ENCODE results near the gene MRPS21. TPM values are rescaled to one million over a fixed set of nuclear protein-coding genes. Genes with fewer than 3 reads are reported as not detected.

MRPS21 gene
- total RNA-seq, 2 experiments from 2014 or later: 80.3 to 83.8 TPM

- Mint-ChIP-seq H3K4me1 (ENCODE audit: low read depth) (peaks cover 23% of the 10 kb centered on the region), H3K4me3 (peak overlapping the region; percentile 89), H3K27ac (peak overlapping the region; percentile 96), H3K9me3 (no peaks in the 10 kb centered on the region), H3K27me3 (ENCODE audit: low read depth) (no peaks in the 10 kb centered on the region), H3K36me3 (ENCODE audit: low read depth) (peaks cover 20% of the 10 kb centered on the region)
- CTCF ChIA-PET: interaction anchor here (2.9 kb wide), 1 partner anchor 12 kb away, joined by 12 read pairs; no protein-coding TSS in a partner anchor
- intact Hi-C loops (cut with micrococcal nuclease): loop anchor here (2.0 kb wide), 1 partner anchor 25 kb away; the partner anchor contains the start of gene MRPS21
- DNase-seq: no peak
Measured at GRCh38 chr1:150267896-150268295, 25.8 kb upstream of the MRPS21 start.

- Mint-ChIP-seq H3K4me1 (ENCODE audit: low read depth) (peaks cover 23% of the 10 kb centered on the region), H3K4me3 (peak overlapping the region; percentile 89), H3K9me3 (no peaks in the 10 kb centered on the region), H3K27me3 (ENCODE audit: low read depth) (no peaks in the 10 kb centered on the region), H3K27ac (peak overlapping the region; percentile 96), H3K36me3 (ENCODE audit: low read depth) (peaks cover 20% of the 10 kb centered on the region)
- CTCF ChIA-PET: interaction anchor here (2.9 kb wide), 1 partner anchor 12 kb away, joined by 12 read pairs; no protein-coding TSS in a partner anchor
- intact Hi-C loops (cut with micrococcal nuclease): loop anchor here (2.0 kb wide), 1 partner anchor 24 kb away; the partner anchor contains the start of gene MRPS21
- DNase-seq: peak; percentile 52
Measured at GRCh38 chr1:150268340-150268704, 25.3 kb upstream of the MRPS21 start.

GRCh38 chr1:150268705-150269403 lies 24.8 kb upstream of the MRPS21 start, which contains the start of gene APH1A:
Gene APH1A, minus strand, starts transcription at chr1:150269016. Its CDS starts 206 bp downstream, at chr1:150268810.
- no peaks in the 10 kb centered on the region for H3K27me3 Mint-ChIP-seq (ENCODE audit: low read depth)
- no peaks in the 10 kb centered on the region for H3K9me3 Mint-ChIP-seq
- CTCF ChIA-PET: interaction anchor here (1.0 to 2.9 kb wide), 2 partner anchors 10 to 13 kb away, joined by 3 to 12 read pairs; no protein-coding TSS in a partner anchor
- peaks cover 22% of the 10 kb centered on the region for H3K36me3 Mint-ChIP-seq (ENCODE audit: low read depth)
- H3K4me3 Mint-ChIP-seq: peak within 1 kb of the TSS; percentile 89
- H3K4me1 Mint-ChIP-seq (ENCODE audit: low read depth): peaks cover 23% of the 10 kb centered on the region
- intact Hi-C loops (cut with micrococcal nuclease): loop anchor here (1.0 to 2.0 kb wide), 6 partner anchors 12 to 360 kb away; partner anchors contain the start of genes ANP32E, ENSA, MRPS21 and PRPF3
- peak; percentile 98 for DNase-seq
- peak within 1 kb of the TSS; percentile 96 for H3K27ac Mint-ChIP-seq

GRCh38 chr1:150269451-150269850 lies 24.2 kb upstream of the MRPS21 start:
- Mint-ChIP-seq H3K36me3 (ENCODE audit: low read depth) (peaks cover 22% of the 10 kb centered on the region), H3K4me1 (ENCODE audit: low read depth) (peaks cover 23% of the 10 kb centered on the region), H3K9me3 (no peaks in the 10 kb centered on the region), H3K27me3 (ENCODE audit: low read depth) (no peaks in the 10 kb centered on the region), H3K4me3 (peak overlapping the region; percentile 89), H3K27ac (peak overlapping the region; percentile 96)
- no peak for DNase-seq
- intact Hi-C loops (cut with micrococcal nuclease): loop anchor here (1.0 to 2.0 kb wide), 6 partner anchors 12 to 360 kb away; partner anchors contain the start of genes ANP32E, ENSA, MRPS21 and PRPF3
- CTCF ChIA-PET: interaction anchor here (0.8 to 2.9 kb wide), 3 partner anchors 9 to 18 kb away, joined by 3 to 12 read pairs (median 3); no protein-coding TSS in a partner anchor

- Mint-ChIP-seq H3K27me3 (ENCODE audit: low read depth) (no peaks in the 10 kb centered on the region), H3K36me3 (ENCODE audit: low read depth) (peaks cover 15% of the 10 kb centered on the region), H3K4me1 (ENCODE audit: low read depth) (peaks cover 23% of the 10 kb centered on the region), H3K9me3 (no peaks in the 10 kb centered on the region), H3K4me3 (no peak overlapping the region), H3K27ac (no peak overlapping the region)
- intact Hi-C loops (cut with micrococcal nuclease): no loop called here
- CTCF ChIA-PET: interaction anchor here (0.6 to 1.2 kb wide), 2 partner anchors 9 to 10 kb away, joined by 3 to 5 read pairs; no protein-coding TSS in a partner anchor
- no peak for DNase-seq
Measured at GRCh38 chr1:150271291-150271959, 22.2 kb upstream of the MRPS21 start.

GRCh38 chr1:150273311-150273710 lies 20.4 kb upstream of the MRPS21 start:
- no peaks in the 10 kb centered on the region for H3K9me3 Mint-ChIP-seq
- no peak overlapping the region for H3K27ac Mint-ChIP-seq
- DNase-seq: no peak
- CTCF ChIA-PET: interaction anchor here (0.6 to 2.0 kb wide), 2 partner anchors 17 to 190 kb away, joined by 3 to 11 read pairs; no protein-coding TSS in a partner anchor
- no peak overlapping the region for H3K4me3 Mint-ChIP-seq
- H3K27me3 Mint-ChIP-seq (ENCODE audit: low read depth): no peaks in the 10 kb centered on the region
- peaks cover 1% of the 10 kb centered on the region for H3K36me3 Mint-ChIP-seq (ENCODE audit: low read depth)
- intact Hi-C loops (cut with micrococcal nuclease): no loop called here
- peaks cover 7% of the 10 kb centered on the region for H3K4me1 Mint-ChIP-seq (ENCODE audit: low read depth)

GRCh38 chr1:150280138-150280707 lies 13.4 kb upstream of the MRPS21 start:
- no peak for DNase-seq
- Mint-ChIP-seq H3K27me3 (ENCODE audit: low read depth) (no peaks in the 10 kb centered on the region), H3K4me1 (ENCODE audit: low read depth) (peaks cover 24% of the 10 kb centered on the region), H3K36me3 (ENCODE audit: low read depth) (no peaks in the 10 kb centered on the region), H3K27ac (no peak overlapping the region), H3K9me3 (peaks cover 2% of the 10 kb centered on the region), H3K4me3 (no peak overlapping the region)
- intact Hi-C loops (cut with micrococcal nuclease): no loop called here
- CTCF ChIA-PET: interaction anchor here (0.6 to 5.2 kb wide), 4 partner anchors 10 to 253 kb away, joined by 3 to 68 read pairs (median 4); partner anchors contain the start of gene CA14

- H3K9me3 Mint-ChIP-seq: peaks cover 2% of the 10 kb centered on the region
- no peaks in the 10 kb centered on the region for H3K27me3 Mint-ChIP-seq (ENCODE audit: low read depth)
Measured at GRCh38 chr1:150281221-150281757, 12.4 kb upstream of the MRPS21 start.

GRCh38 chr1:150281758-150282557 lies 11.7 kb upstream of the MRPS21 start, which contains the start of gene CIART:
Gene CIART, plus strand, starts transcription at chr1:150282554. Its CDS starts 714 bp downstream, at chr1:150283268.
- H3K36me3 Mint-ChIP-seq (ENCODE audit: low read depth): no peaks in the 10 kb centered on the region
- H3K27me3 Mint-ChIP-seq (ENCODE audit: low read depth): no peaks in the 10 kb centered on the region
- no peak within 1 kb of the TSS for H3K27ac Mint-ChIP-seq
- CTCF ChIA-PET: interaction anchor here (0.6 to 5.2 kb wide), 4 partner anchors 10 to 600 kb away, joined by 3 to 68 read pairs (median 3); partner anchors contain the start of gene CA14
- H3K4me1 Mint-ChIP-seq (ENCODE audit: low read depth): peaks cover 24% of the 10 kb centered on the region
- H3K9me3 Mint-ChIP-seq: peaks cover 2% of the 10 kb centered on the region
- peak within 1 kb of the TSS; percentile 82 for H3K4me3 Mint-ChIP-seq
- DNase-seq: peak; percentile 78
- intact Hi-C loops (cut with micrococcal nuclease): loop anchor here (1.0 kb wide), 4 partner anchors 13 to 68 kb away; partner anchors contain the start of genes ANP32E and APH1A

More at GRCh38 chr1:150281221-150281757, 12.4 kb upstream of the MRPS21 start:
- H3K4me1 Mint-ChIP-seq (ENCODE audit: low read depth): peaks cover 24% of the 10 kb centered on the region
- CTCF ChIA-PET: interaction anchor here (0.6 to 5.2 kb wide), 4 partner anchors 9 to 601 kb away, joined by 3 to 68 read pairs (median 3); partner anchors contain the start of gene CA14
- H3K4me3 Mint-ChIP-seq: peak overlapping the region; percentile 82
- H3K36me3 Mint-ChIP-seq (ENCODE audit: low read depth): no peaks in the 10 kb centered on the region
- intact Hi-C loops (cut with micrococcal nuclease): loop anchor here (1.0 kb wide), 4 partner anchors 12 to 67 kb away; partner anchors contain the start of genes ANP32E and APH1A
- peak; percentile 82 for DNase-seq
- H3K27ac Mint-ChIP-seq: no peak overlapping the region

GRCh38 chr1:150282558-150282958 lies 11.1 kb upstream of the MRPS21 start:
- no peaks in the 10 kb centered on the region for H3K36me3 Mint-ChIP-seq (ENCODE audit: low read depth)
- CTCF ChIA-PET: interaction anchor here (5.2 kb wide), 1 partner anchor 26 kb away, joined by 68 read pairs; the partner anchor contains the start of gene CA14
- H3K27ac Mint-ChIP-seq: no peak overlapping the region
- peak; percentile 8 for DNase-seq
- peak overlapping the region; percentile 82 for H3K4me3 Mint-ChIP-seq
- peaks cover 24% of the 10 kb centered on the region for H3K4me1 Mint-ChIP-seq (ENCODE audit: low read depth)
- intact Hi-C loops (cut with micrococcal nuclease): no loop called here
- H3K9me3 Mint-ChIP-seq: peaks cover 2% of the 10 kb centered on the region
- H3K27me3 Mint-ChIP-seq (ENCODE audit: low read depth): no peaks in the 10 kb centered on the region

- H3K4me1 Mint-ChIP-seq (ENCODE audit: low read depth): peaks cover 24% of the 10 kb centered on the region
- no peaks in the 10 kb centered on the region for H3K27me3 Mint-ChIP-seq (ENCODE audit: low read depth)
- DNase-seq: no peak
- H3K27ac Mint-ChIP-seq: no peak overlapping the region
- intact Hi-C loops (cut with micrococcal nuclease): no loop called here
- H3K4me3 Mint-ChIP-seq: no peak overlapping the region
- CTCF ChIA-PET: no interaction called here
- H3K36me3 Mint-ChIP-seq (ENCODE audit: low read depth): no peaks in the 10 kb centered on the region
- H3K9me3 Mint-ChIP-seq: peaks cover 2% of the 10 kb centered on the region
Measured at GRCh38 chr1:150283260-150283659, 10.4 kb upstream of the MRPS21 start.

Measured in activated naive CD4-positive, alpha-beta T cell treated with anti-CD3 and anti-CD28 coated beads for 36 hours (primary cell).